LNCaP clone FGC (cell line): ENCODE data around the gene HGS.
A peak's percentile ranks its signal among the peaks of the same experiment; 100 is the strongest.

Experiments
- DNase-seq: peaks from one replicate; pipeline ENCODE4 v3.0.0-alpha.2; 2011; ENCODE audit warnings: low read depth
- H3K4me3 ChIP-seq: 2 replicates; pipeline ENCODE4 v1.5.1; 2011; ENCODE audit warnings: mild to moderate bottlenecking, low read depth, low read length, control low read depth
- TF ChIP-seq, protein P1 (sequence below): IDR thresholded peaks from 2 replicates; pipeline ENCODE4 v1.5.1; 2012; ENCODE audit warnings: mild to moderate bottlenecking; ENCODE audit not compliant: control insufficient read depth, insufficient read depth; ENCODE audit errors: extremely low read depth

Gene HGS

DNA sequence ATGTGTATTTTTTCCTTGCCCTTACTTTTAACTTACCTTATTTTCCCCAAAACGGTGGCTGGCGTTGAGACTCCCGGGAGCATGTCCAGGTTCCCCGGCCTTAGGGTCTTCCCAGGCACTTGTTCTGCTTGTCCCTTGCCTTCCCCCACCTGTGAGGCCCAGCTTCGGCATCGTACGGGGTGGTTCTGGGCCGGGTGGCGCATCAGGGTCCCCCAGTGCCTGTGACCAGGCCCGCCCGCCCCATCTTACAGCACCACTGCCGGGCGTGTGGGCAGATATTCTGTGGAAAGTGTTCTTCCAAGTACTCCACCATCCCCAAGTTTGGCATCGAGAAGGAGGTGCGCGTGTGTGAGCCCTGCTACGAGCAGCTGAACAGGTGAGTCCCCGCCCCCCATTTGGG is 7.4 kb downstream of the HGS start:
- DNase-seq = no peak
- TF ChIP-seq, protein P1, sequence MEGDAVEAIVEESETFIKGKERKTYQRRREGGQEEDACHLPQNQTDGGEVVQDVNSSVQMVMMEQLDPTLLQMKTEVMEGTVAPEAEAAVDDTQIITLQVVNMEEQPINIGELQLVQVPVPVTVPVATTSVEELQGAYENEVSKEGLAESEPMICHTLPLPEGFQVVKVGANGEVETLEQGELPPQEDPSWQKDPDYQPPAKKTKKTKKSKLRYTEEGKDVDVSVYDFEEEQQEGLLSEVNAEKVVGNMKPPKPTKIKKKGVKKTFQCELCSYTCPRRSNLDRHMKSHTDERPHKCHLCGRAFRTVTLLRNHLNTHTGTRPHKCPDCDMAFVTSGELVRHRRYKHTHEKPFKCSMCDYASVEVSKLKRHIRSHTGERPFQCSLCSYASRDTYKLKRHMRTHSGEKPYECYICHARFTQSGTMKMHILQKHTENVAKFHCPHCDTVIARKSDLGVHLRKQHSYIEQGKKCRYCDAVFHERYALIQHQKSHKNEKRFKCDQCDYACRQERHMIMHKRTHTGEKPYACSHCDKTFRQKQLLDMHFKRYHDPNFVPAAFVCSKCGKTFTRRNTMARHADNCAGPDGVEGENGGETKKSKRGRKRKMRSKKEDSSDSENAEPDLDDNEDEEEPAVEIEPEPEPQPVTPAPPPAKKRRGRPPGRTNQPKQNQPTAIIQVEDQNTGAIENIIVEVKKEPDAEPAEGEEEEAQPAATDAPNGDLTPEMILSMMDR = no peak
- H3K4me3 ChIP-seq = no peak overlapping the region

DNA sequence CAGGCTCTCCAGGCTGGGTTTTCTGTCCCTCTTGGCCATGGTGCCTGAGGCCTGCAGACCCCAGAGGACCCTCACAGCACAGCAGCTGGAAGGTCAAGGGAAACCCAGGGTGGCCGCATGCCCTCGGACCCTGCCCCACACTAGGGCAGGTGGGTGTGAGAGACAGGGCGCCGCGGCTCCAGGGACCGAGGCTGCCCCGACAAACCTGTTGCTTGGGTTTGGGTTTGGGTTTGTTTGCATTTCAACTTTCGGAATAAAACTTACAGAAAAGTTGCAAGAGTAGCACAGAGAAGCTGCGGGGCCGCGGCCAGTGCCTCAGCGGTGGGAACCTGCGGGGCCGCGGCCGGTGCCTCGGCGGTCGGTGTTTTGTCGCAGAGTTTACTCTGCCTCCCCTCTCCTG is 7.8 kb downstream of the HGS start:
- TF ChIP-seq, protein P1 = no peak
- no peak for DNase-seq
- H3K4me3 ChIP-seq = no peak overlapping the region

DNA sequence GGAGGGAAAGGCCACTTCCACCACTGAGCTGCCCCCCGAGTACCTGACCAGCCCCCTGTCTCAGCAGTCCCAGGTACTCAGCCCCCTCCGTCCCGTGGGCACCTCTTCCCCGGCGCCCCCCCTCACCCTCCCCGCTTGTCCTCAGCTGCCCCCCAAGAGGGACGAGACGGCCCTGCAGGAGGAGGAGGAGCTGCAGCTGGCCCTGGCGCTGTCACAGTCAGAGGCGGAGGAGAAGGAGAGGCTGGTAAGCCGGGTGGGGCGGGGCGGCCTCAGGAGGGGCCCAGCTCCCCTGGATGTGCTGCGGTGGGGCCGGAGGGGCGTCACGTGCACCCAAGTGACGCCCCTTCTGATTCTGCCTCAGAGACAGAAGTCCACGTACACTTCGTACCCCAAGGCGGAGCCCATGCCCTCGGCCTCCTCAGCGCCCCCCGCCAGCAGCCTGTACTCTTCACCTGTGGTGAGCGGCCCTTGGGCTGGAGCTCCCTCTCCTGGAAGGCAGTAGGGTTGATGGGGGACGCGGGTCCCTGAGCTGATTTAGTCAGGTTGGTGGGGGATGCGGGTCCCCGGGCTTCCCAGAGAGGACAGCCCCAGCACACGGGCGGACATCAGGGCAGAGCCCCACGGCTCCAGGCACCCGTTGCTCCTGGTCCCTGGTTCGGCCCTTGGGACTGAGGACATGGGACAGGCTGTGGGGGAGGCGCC is 9.8 kb downstream of the HGS start:
- H3K4me3 ChIP-seq = no peak overlapping the region
- no peak for DNase-seq
- TF ChIP-seq, protein P1 = 0 out of 2 replicates have a peak, but pooled peaks have one; percentile 7

DNA sequence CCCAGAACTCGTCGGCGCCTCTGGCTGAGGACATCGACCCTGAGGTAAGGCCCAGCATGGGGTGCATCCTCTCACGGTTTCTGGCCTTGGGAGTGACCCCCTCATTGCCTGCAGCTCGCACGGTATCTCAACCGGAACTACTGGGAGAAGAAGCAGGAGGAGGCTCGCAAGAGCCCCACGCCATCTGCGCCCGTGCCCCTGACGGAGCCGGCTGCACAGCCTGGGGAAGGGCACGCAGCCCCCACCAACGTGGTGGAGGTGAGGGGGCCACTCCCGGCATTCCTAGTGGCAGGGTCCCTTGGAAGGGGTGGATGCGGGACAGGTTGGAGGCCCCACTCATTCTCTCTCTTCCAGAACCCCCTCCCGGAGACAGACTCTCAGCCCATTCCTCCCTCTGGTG is 11.0 kb downstream of the HGS start:
- H3K4me3 ChIP-seq = no peak overlapping the region
- TF ChIP-seq, protein P1 = no peak
- no peak for DNase-seq

DNA sequence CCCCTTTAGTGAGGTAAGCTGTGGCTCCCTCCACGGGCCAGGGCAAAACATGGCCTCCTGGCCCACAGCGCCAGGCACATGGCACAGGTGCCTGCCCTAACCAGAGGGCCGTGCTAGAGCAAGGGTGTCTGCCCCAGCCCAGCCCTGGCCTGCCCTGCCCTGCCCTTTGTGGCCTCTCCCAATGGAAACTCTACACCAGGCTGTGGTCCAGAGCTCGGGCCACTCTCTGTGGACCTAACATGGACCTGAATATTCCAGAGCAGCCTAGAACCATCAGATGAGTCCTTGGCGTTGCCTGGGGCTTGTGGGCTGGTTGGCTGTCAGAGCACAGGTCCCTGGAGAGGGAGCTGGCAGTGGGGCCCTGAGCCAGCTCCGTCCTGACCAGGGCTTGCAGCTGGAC is 11.4 kb downstream of the HGS start:
- no peak for DNase-seq
- H3K4me3 ChIP-seq = no peak overlapping the region
- TF ChIP-seq, protein P1 = no peak

DNA sequence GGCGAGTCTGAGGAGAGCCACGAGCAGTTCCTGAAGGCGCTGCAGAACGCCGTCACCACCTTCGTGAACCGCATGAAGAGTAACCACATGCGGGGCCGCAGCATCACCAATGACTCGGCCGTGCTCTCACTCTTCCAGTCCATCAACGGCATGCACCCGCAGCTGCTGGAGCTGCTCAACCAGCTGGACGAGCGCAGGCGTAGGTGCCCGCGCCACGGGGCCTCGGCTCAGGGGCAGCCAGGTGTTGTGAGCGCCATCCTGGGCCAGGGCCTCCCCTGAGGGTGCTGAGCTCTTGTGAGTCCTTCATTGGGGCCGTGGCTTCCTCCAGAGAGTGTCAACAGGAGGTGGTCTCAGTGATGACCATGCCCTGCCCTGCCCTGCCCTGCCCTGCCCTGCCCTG is 12.0 kb downstream of the HGS start:
- TF ChIP-seq, protein P1 = no peak
- no peak overlapping the region for H3K4me3 ChIP-seq
- DNase-seq = no peak
